GM11168 (cell line): ENCODE results near the gene TRIM63.

ENCODE experiments used
- in situ Hi-C: fragments of 300-500 bp; cut with MboI; formaldehyde crosslinking; loops from one replicate; pipeline ENCODE4 v1.12.0; 2022; ENCODE audit warnings: low sequenced_read_pairs; ENCODE audit not compliant: unreplicated experiment

TRIM63 gene

DNA sequence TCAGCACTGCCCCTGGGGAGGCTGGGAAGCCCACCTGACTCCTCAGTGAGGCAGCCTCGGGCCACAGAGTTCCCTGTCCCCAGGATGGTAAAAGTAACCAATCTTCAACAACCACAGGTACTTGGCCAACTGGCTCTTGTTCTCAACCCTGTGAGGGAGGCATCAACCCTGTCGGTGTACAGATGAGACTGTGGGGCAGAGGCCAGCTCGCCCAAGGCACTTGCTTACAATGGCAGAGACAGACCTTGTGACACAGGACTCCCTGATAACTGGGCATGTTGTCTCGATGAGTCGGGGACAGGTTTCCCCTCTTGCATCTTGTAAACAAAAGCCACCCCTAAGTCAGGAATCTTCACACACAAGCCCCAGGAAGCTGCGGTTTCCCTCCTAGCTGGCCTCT is 29.5 kb downstream of the TRIM63 start:
- in situ Hi-C loops: no loop called here

- in situ Hi-C loops: no loop called here
Measured at GRCh38 chr1:26036756-26037281, 30.6 kb downstream of the TRIM63 start.

DNA sequence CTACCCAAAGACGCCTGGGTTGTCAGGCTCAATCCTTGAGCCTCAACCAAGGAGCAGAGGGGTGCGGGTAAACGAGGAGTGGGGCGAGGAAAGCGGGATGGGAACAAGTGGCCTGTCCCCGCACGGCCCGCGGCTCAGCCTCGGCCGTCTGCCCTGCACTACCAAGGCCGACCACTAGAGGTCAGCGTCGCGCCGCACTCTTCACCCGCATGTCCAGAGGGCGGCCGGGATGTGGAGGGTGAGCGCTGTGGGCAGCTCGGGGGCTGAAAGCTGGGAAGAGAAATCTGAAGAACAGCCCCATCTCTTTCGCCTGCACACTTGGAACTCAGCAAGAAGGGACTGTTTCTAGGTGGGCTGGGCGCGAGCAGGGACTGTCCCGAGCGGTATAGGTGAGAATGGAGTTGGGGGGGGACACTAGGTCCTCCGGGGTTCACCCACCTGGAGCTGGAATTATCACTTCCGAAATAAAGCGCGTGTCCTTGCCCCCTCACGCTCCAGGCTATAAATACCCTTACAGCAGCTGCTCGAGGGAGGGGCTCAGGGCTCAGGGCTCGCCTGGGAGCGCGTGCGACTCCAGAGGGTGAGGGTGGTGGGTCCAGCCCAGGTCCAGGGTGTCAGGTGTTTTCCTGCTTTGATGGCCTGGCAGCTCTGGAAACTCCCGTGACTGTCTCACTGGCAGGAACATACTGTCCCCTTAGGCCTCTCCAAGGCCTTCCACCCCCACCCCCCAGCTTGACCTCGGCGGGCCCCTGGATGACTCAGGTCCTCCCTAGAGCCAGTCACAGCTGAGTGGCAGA is 31.3 kb downstream of the TRIM63 start:
- in situ Hi-C loops: no loop called here

- in situ Hi-C loops: no loop called here
Measured at GRCh38 chr1:26035203-26035958, 32.0 kb downstream of the TRIM63 start.

- in situ Hi-C loops: no loop called here
Measured at GRCh38 chr1:26034504-26035202, 32.8 kb downstream of the TRIM63 start.

- in situ Hi-C loops: no loop called here
Measured at GRCh38 chr1:26032656-26033357, 34.6 kb downstream of the TRIM63 start.

DNA sequence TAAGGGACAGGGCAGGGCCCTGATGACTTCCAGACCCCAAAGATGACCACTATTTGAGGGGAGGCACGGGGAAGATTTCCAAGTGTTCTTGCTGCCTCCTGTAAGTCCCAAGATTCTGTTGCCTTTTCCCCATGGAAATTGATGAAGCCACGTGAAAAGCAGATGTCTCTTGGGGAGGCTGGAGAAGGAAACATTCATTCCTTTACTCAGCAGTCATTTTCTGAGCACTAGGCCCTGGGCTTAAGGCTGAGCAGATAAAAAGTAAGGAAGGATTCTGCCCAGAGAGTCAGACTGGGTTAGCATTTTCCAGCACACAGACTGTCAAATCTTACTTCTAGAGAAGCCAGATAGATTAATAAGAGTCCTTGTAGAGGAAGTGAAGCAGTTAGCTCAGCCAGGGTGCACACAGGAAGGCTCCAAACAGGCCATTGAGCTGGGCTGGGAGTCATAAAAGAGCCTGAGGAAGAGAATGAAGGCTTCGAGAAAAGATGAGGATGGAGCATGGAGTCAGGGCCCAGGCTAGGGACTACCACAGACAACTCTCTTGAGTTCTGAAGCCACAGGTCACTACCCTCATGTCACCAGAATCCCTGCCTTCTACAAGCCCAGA is 35.7 kb downstream of the TRIM63 start:
- in situ Hi-C loops: no loop called here

- in situ Hi-C loops: no loop called here
Measured at GRCh38 chr1:26031196-26031595, 36.2 kb downstream of the TRIM63 start.

GRCh38 chr1:26029864-26030481 is 37.5 kb downstream of the TRIM63 start:
- in situ Hi-C loops: no loop called here

DNA sequence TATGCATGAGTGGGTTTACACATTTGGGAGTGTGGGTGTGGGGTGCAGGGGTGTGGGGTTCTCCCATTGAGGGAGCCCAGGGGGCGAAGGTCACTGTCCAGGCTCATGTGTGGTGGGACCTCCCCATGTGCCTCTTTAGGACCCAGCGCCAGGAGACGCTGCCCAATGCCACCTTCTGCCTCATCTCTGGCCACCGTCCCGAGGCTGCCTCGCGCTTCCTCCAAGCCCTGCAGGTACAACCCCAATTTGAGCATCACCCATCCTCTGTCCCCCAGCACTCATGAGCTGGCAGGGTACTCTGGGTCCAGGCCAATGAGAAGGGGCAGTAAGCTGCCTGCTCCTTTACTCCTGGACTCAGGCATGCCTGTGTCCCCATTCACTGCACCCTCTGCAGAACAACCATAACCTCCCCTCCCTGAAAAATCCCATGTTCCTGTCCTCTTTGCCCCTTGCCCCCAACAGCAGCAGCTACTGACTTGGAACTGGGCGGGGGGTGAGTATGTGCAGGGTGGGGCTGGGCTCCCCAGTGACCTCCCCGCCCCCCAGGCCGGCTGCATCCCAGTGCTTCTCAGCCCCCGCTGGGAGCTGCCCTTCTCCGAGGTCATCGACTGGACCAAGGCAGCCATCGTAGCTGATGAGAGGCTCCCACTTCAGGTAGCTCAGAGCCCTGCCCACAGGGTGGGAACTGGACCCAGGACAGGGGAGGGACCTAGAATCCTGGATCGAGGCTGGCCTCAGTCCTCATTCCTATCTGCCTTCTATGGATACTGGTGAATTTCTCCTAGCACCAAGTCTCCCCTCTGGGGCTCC is 38.2 kb downstream of the TRIM63 start:
- in situ Hi-C loops: no loop called here

- in situ Hi-C loops: no loop called here
Measured at GRCh38 chr1:26028490-26028980, 38.9 kb downstream of the TRIM63 start.

- in situ Hi-C loops: no loop called here
Measured at GRCh38 chr1:26027716-26028489, 39.5 kb downstream of the TRIM63 start.

GRCh38 chr1:26025517-26025916 is 41.9 kb downstream of the TRIM63 start:
- in situ Hi-C loops: no loop called here

- in situ Hi-C loops: no loop called here
Measured at GRCh38 chr1:26025060-26025459, 42.4 kb downstream of the TRIM63 start.

DNA sequence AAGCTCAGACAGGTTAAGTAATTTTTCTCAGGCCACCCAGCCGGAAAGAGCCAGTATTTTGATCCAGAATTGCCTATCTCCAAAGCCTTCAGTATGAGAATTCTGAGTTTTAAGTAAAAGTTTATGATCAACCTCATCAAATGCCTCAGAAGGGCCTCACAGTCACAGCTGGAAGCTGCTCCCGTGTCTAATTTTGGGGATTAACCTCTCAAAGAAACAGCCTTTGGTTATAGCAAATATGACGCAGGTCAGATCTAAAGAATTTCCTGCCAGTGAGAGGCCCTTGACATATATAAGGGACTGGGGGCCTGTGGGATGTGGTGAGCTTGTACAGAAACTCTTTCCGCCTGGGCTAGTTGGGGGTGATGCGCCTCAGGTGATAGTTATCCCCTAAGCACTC is 43.6 kb downstream of the TRIM63 start:
- in situ Hi-C loops: no loop called here

- in situ Hi-C loops: no loop called here
Measured at GRCh38 chr1:26023009-26023408, 44.4 kb downstream of the TRIM63 start.

GRCh38 chr1:26022404-26022779 is 45.0 kb downstream of the TRIM63 start:
- in situ Hi-C loops: no loop called here
